OCI-LY7 (cell line): ENCODE data around the gene MTFMT.

Experiments
- CTCF ChIP-seq: fragments of 200-600 bp; sonication (generic); conservative IDR thresholded peaks from 2 replicates; pipeline ENCODE4 v1.5.1; 2014; ENCODE audit warnings: mild to moderate bottlenecking, antibody characterized with exemption, low read length, moderate library complexity, mixed read lengths
- EZH2phosphoT487 ChIP-seq: fragments of 200-600 bp; sonication (generic); IDR thresholded peaks from 2 replicates; pipeline ENCODE4 v1.6.1; 2018; ENCODE audit warnings: low read depth, borderline replicate concordance, mild to moderate bottlenecking, mixed run types, antibody characterized with exemption, low read length, moderate library complexity, mixed read lengths

GRCh38 chr15:64951777-64952418 lies 77.5 kb downstream of the MTFMT start:
- no peak for TF ChIP-seq CTCF
- no peak for TF ChIP-seq EZH2phosphoT487
